ENCODE data around the gene CCL27. TPM values are rescaled to one million over a fixed set of nuclear protein-coding genes. Genes with fewer than 3 reads are reported as not detected.

CCL27 gene

DNA sequence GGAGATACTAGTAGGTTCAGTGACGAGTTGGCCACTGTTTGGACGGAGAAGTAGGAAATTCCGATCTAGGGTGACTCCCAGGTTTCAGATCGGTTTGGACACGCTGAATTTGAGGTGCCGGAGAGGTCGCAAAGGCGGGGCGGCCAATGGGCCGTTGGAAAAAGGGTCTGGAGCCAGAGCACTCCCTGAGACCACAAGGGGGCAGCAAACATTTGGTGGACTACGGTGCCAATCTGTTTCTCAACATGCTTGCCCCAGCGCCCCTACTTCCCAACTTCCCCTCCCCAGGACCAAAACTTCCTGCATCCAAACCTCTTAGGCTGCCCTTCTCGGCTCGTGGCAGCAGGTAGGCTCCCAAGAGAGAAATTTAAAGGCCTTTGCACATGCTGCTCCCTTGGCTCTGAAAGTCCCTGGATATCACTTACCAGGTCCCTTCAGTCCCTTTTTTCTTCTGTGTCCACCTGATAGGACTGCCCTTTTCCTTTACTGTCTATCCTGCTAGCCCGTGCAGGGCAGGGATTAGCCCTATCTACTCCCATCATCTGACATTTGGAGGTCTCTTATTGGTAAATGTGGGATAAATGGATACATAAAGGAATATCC is 49.6 kb downstream of the CCL27 start:
- H4K8ac ChIP-seq (ENCODE audit: low read depth, low read length): no peak overlapping the region
- no peaks in the 10 kb centered on the region for H3K27me3 ChIP-seq (ENCODE audit: control insufficient read depth in 3 of 3, insufficient read depth in 3 of 3, low read depth in 1 of 3, low read length in 3 of 3)
- no peak overlapping the region for H3K23ac ChIP-seq (ENCODE audit: low read depth, low read length, poor library complexity)
- H3K79me1 ChIP-seq (ENCODE audit: low read depth, low read length): peaks cover 6% of the 10 kb centered on the region
- H2AFZ ChIP-seq (ENCODE audit: low read length): peak overlapping the region; percentile 90
- H3K9me3 ChIP-seq (replicated peaks in 1 of 2; ENCODE audit: control insufficient read depth in 2 of 2, insufficient read depth in 1 of 2, low read depth in 1 of 2, low read length in 2 of 2): no peaks in the 10 kb centered on the region
- no peak overlapping the region for H3K9ac ChIP-seq (ENCODE audit: low read depth, low read length, poor library complexity)
- peaks cover 26 to 41% of the 10 kb centered on the region in 2 donors for H3K36me3 ChIP-seq (replicated peaks in 1 of 2; ENCODE audit: control insufficient read depth in 2 of 2, insufficient read depth in 2 of 2, low read length in 2 of 2)
- no peak overlapping the region for H4K91ac ChIP-seq (ENCODE audit: low read depth, low read length, poor library complexity)
- no peak overlapping the region for H3K18ac ChIP-seq (ENCODE audit: low read length)
- H2BK120ac ChIP-seq (ENCODE audit: low read depth, low read length): peak overlapping the region; percentile 3
- peak overlapping the region; percentile 82 for H3K27ac ChIP-seq (replicated peaks; ENCODE audit: low read length)
- WGBS, 2 donors (ENCODE audit: extremely low coverage in 2 of 2, insufficient read length in 2 of 2, insufficient replicate concordance in 1 of 2): no CpG with 5 or more reads among the region's 15 CpGs
- no peak overlapping the region for H3K14ac ChIP-seq (ENCODE audit: low read length)
- H2BK12ac ChIP-seq (ENCODE audit: low read length): no peak overlapping the region
- peak overlapping the region; percentile 84 for H3K4me2 ChIP-seq (ENCODE audit: insufficient read depth, low read length, poor library complexity, severe bottlenecking)
- peaks cover 9 to 11% of the 10 kb centered on the region in 2 donors for H3K4me1 ChIP-seq (ENCODE audit: control insufficient read depth in 2 of 2, insufficient read depth in 1 of 2, low read depth in 1 of 2, low read length in 2 of 2)
- H2BK15ac ChIP-seq (ENCODE audit: low read length): no peak overlapping the region
- no peak for DNase-seq (ENCODE audit: low spot score)
- H3K4ac ChIP-seq (ENCODE audit: low read length): no peak overlapping the region
- peak overlapping the region; percentile 73 to 88 for H3K4me3 ChIP-seq (ENCODE audit: low read length in 2 of 2)
- peak overlapping the region; percentile 83 for H2BK5ac ChIP-seq (ENCODE audit: low read length)
- H2AK5ac ChIP-seq (ENCODE audit: low read depth, low read length): no peak overlapping the region

Small RNA genes lying within 50 kb of the gene (small RNA-seq; reads per million reads assigned to genes)
- gene CCL27 (ENCODE audit: insufficient read depth): not detected
